GM12892 (cell line): ENCODE measurements around the gene ZPBP2.
"Not testable (repeated sequence)": the region's sequence is repeated elsewhere in the genome, so short reads cannot be mapped to it uniquely, and the experiment has no call there.

ENCODE experiments used
- POLR2A ChIP-seq: IDR thresholded peaks from 2 replicates; pipeline ENCODE4 v1.6.1; 2011; ENCODE audit warnings: low read depth, low read length, control low read depth
- POLR2AphosphoS5 ChIP-seq: IDR thresholded peaks from 2 replicates; pipeline ENCODE4 v1.6.1; 2011; ENCODE audit warnings: low read depth, low read length, control low read depth

GRCh38 chr17:39855911-39856649 lies 11.9 kb upstream of the ZPBP2 start:
- not testable (repeated sequence) for TF ChIP-seq POLR2A, POLR2AphosphoS5
